Keratinocyte (primary cell): ENCODE results near the gene UMAD1.

Experiments
- CTCF ChIP-seq, 3 experiments: IDR thresholded peaks in 1 of 3; conservative IDR thresholded peaks in 1 of 3; optimal IDR thresholded peaks in 1 of 3; 2 replicates in 2 of 3; 3 replicates in 1 of 3; pipeline versions ENCODE3 to v1.5.1; 2011; ENCODE audit warnings: low read length in 3 of 3, mild to moderate bottlenecking in 3 of 3, moderate library complexity in 2 of 3, control low read depth in 1 of 3, inconsistent platforms in 1 of 3; ENCODE audit not compliant: insufficient read depth in 2 of 3; ENCODE audit errors: extremely low read depth in 1 of 3
- EZH2 ChIP-seq: IDR thresholded peaks from one replicate; pipeline ENCODE4 v1.6.1; 2012; ENCODE audit warnings: inconsistent platforms, mild to moderate bottlenecking, low read length, moderate library complexity

GRCh38 chr7:7670490-7670889, 29.9 kb downstream of the UMAD1 start:
- TF ChIP-seq CTCF (optimal IDR thresholded peaks at IDR 0.05 in 1 of 3, IDR thresholded peaks at IDR 0.05 in 1 of 3, conservative IDR thresholded peaks at IDR 0.05 in 1 of 3; ENCODE audit: extremely low read depth in 1 of 3, insufficient read depth in 2 of 3, low read length in 3 of 3) = no peak
- no peak for TF ChIP-seq EZH2
